A549 (cell line): Measurements from ENCODE around the gene MAML2. TPM values are rescaled to one million over a fixed set of nuclear protein-coding genes. Genes with fewer than 3 reads are reported as not detected.

Experiments
- ATAC-seq, 2 experiments: fragments of 200-7000 bp in 1 of 2; fragments of >200 bp in 1 of 2; cut with Nextera tagmentation in 1 of 2; cut with Tn5 transposase in 1 of 2; 3 replicates each; pipeline versions ENCODE4 v1.8.0 to v1.9.1; 2018 to 2020; ENCODE audit warnings: mild to moderate bottlenecking in 1 of 2, moderate library complexity in 1 of 2
- CTCF ChIA-PET: fragments of 300-600 bp; sonication (Branson Sonifier 250); formaldehyde crosslinking; extraction: SDS; loops from one replicate; lab custom pipeline; 2021; ENCODE audit warnings: antibody characterized with exemption, inconsistent platforms; lab: Yijun Ruan, JAX
- POLR2A ChIA-PET: fragments of 350-600 bp; formaldehyde crosslinking; extraction: SDS; loops from one replicate; lab custom pipeline; 2021; ENCODE audit warnings: antibody characterized with exemption, inconsistent platforms; lab: Yijun Ruan, JAX
- DNase-seq, 2 experiments: peaks; one replicate each; pipeline versions ENCODE4 v3.0.0 to v3.0.0-alpha.2; 2011 to 2016; ENCODE audit warnings: low read depth in 1 of 2, low spot score in 1 of 2
- FAIRE-seq: peaks from 2 replicates; lab custom pipeline; 2011; peaks lifted over from hg19 to GRCh38; lab: Jason Lieb, UNC
- H3K27ac ChIP-seq, 2 experiments: fragments of >200 bp; sonication (Bioruptor Twin); formaldehyde crosslinking; 3 replicates each; pipeline ENCODE4 v1.5.1; 2016 to 2017
- H3K4me1 ChIP-seq: fragments of >200 bp; sonication (Bioruptor Twin); formaldehyde crosslinking; 3 replicates; pipeline ENCODE4 v1.6.1; 2016
- H3K4me2 ChIP-seq: fragments of >200 bp; sonication (Bioruptor Twin); formaldehyde crosslinking; 3 replicates; pipeline ENCODE4 v1.6.1; 2016
- H3K4me3 ChIP-seq: fragments of >200 bp; sonication (Bioruptor Twin); formaldehyde crosslinking; 3 replicates; pipeline ENCODE4 v1.5.1; 2016
- H3K9me3 ChIP-seq: fragments of >200 bp; sonication (Bioruptor Twin); formaldehyde crosslinking; 3 replicates; pipeline ENCODE4 v1.6.1; 2016
- FOSB ChIP-seq: fragments of 250-450 bp; sonication (Bioruptor Pico); IDR thresholded peaks from 2 replicates; pipeline ENCODE4 v1.5.0; 2020; ENCODE audit warnings: mild to moderate bottlenecking, moderate library complexity
- FOSL2 ChIP-seq, 2 experiments: fragments of 450-650 bp in 1 of 2; fragments of >200 bp in 1 of 2; sonication (Bioruptor Twin) in 1 of 2; formaldehyde crosslinking; IDR thresholded peaks; 2 replicates each; pipeline versions ENCODE4 v1.5.0 to v1.6.1; 2016 to 2020; ENCODE audit warnings: mild to moderate bottlenecking in 1 of 2, moderate library complexity in 1 of 2
- HEYL ChIP-seq: fragments of 250-450 bp; sonication (Bioruptor Pico); IDR thresholded peaks from 2 replicates; pipeline ENCODE4 v1.8.0; 2021; ENCODE audit warnings: mild to moderate bottlenecking, moderate library complexity
- HOXA7 ChIP-seq: fragments of 250-450 bp; sonication (Bioruptor Pico); IDR thresholded peaks from 2 replicates; pipeline ENCODE4 v1.5.0; 2020; ENCODE audit warnings: mild to moderate bottlenecking, moderate library complexity
- HOXB13 ChIP-seq: fragments of 250-450 bp; sonication (Bioruptor Pico); IDR thresholded peaks from 2 replicates; pipeline ENCODE4 v1.5.0; 2020; ENCODE audit warnings: low read depth, mild to moderate bottlenecking, moderate library complexity
- HOXB5 ChIP-seq: fragments of 250-450 bp; sonication (Bioruptor Pico); IDR thresholded peaks from 2 replicates; pipeline ENCODE4 v1.5.0; 2020; ENCODE audit warnings: mild to moderate bottlenecking, moderate library complexity
- JUNB ChIP-seq: fragments of >200 bp; sonication (Bioruptor Twin); formaldehyde crosslinking; IDR thresholded peaks from 2 replicates; pipeline ENCODE4 v1.6.1; 2016
- KDM1A ChIP-seq: fragments of 200-600 bp; sonication (generic); IDR thresholded peaks from 2 replicates; pipeline ENCODE4 v1.6.1; 2016; ENCODE audit warnings: low read depth, mild to moderate bottlenecking
- MAZ ChIP-seq: fragments of 150-350 bp; IDR thresholded peaks from 2 replicates; pipeline ENCODE4 v1.6.1; 2014; ENCODE audit warnings: antibody characterized with exemption, low read depth, low read length, borderline replicate concordance
- MYC ChIP-seq: IDR thresholded peaks from 2 replicates; pipeline ENCODE4 v1.6.1; 2012; ENCODE audit warnings: mild to moderate bottlenecking, inconsistent platforms, low read length, improper control_type of control experiment, borderline replicate concordance
- NPAS2 ChIP-seq: fragments of 250-450 bp; sonication (Bioruptor Pico); IDR thresholded peaks from 2 replicates; pipeline ENCODE4 v1.8.0; 2022; ENCODE audit warnings: mild to moderate bottlenecking, moderate library complexity, borderline replicate concordance
- PHF8 ChIP-seq: fragments of 200-600 bp; sonication (generic); IDR thresholded peaks from 2 replicates; pipeline ENCODE4 v1.6.1; 2016; ENCODE audit warnings: low read depth, mild to moderate bottlenecking, antibody characterized with exemption, moderate library complexity, borderline replicate concordance
- POLR2A ChIP-seq: IDR thresholded peaks from 2 replicates; pipeline ENCODE4 v1.6.1; 2012; ENCODE audit warnings: mild to moderate bottlenecking, low read length
- RFX5 ChIP-seq: fragments of 450-650 bp; IDR thresholded peaks from 2 replicates; pipeline ENCODE4 v1.7.1; 2014; ENCODE audit warnings: antibody characterized with exemption, mild to moderate bottlenecking, moderate library complexity
- TP53 ChIP-seq: fragments of 250-450 bp; sonication (Bioruptor Pico); IDR thresholded peaks from 2 replicates; pipeline ENCODE4 v1.5.0; 2021; ENCODE audit warnings: mild to moderate bottlenecking, moderate library complexity
- ZNF302 ChIP-seq: fragments of 250-450 bp; sonication (Bioruptor Pico); IDR thresholded peaks from 2 replicates; pipeline ENCODE4 v1.9.0; 2021; ENCODE audit warnings: inconsistent platforms, mild to moderate bottlenecking, moderate library complexity
- ZSCAN20 ChIP-seq: fragments of 250-450 bp; sonication (Bioruptor Pico); IDR thresholded peaks from 2 replicates; pipeline ENCODE4 v1.8.0; 2022; ENCODE audit warnings: mild to moderate bottlenecking, moderate library complexity
- WGBS: methylation state at CpG from one replicate; pipeline ENCODE4 v1.1.6; 2017; ENCODE audit errors: missing lambda C conversion rate; 5-methylcytosine and 5-hydroxymethylcytosine counted together
- polyA plus RNA-seq, 4 experiments: library from polyadenylated mRNA; depleted of rRNA in 3 of 4; stranded (reverse); fragments of >200 nt; fragmentation: RNase III in 1 of 4; extraction: RNeasy Plus Mini Kit Qiagen cat#74134 plus additional on column Dnase treatment in 1 of 4; gene quantifications; 2 replicates in 3 of 4; 3 replicates in 1 of 4; pipeline ENCODE4 v1.2.3, GENCODE V29; 2011 to 2017
- TF ChIP-seq, protein P1 (sequence below): fragments of 250-450 bp; sonication (Bioruptor Pico); IDR thresholded peaks from 2 replicates; pipeline ENCODE4 v1.5.0; 2020; ENCODE audit warnings: low read depth, mild to moderate bottlenecking, moderate library complexity
- TF ChIP-seq, protein P2 (sequence below): fragments of >200 bp; sonication (Bioruptor Twin); formaldehyde crosslinking; IDR thresholded peaks from 3 replicates; pipeline ENCODE4 v1.5.1; 2016
- TF ChIP-seq, protein P3 (sequence below): fragments of 250-450 bp; sonication (Bioruptor Pico); IDR thresholded peaks from 2 replicates; pipeline ENCODE4 v1.5.0; 2021; ENCODE audit warnings: mild to moderate bottlenecking, moderate library complexity, borderline replicate concordance

MAML2 gene
- polyA plus RNA-seq, 2 of the 4 experiments (the other 2 are of a cell fraction), result 1.5 to 2.5 TPM

DNA sequence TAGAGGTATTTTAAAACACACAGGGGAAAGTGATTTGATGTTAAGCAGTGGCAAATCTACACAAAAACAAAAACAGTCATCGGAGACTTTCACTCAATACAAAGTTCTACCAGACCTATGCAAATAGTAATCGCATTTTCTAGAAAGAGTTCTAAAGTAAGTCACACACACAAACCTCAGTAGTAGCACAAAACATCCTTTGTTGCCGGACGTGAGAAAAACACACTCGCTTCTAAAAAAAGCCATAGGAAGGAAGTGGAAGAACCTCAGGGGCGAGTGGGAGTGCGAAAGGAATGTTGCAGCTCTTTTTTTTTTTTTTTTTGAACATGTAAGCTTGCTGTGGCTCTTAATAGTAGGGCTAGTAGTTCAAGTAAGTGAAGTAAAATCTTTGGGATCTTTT lies 88.9 kb downstream of the MAML2 start:
- peaks cover 13% of the 10 kb centered on the region; the same call in 2 of the 3 replicates for H3K4me1 ChIP-seq
- 86% methylated on average over 7 of the region's 7 CpGs for WGBS
- H3K4me2 ChIP-seq, result no peak overlapping the region
- H3K27ac ChIP-seq, result no peak overlapping the region
- DNase-seq, result no peak
- H3K9me3 ChIP-seq, result no peaks in the 10 kb centered on the region
- no peak for ATAC-seq
- no peak overlapping the region for H3K4me3 ChIP-seq
- CTCF ChIA-PET, result interaction anchor here (1.0 kb wide), 1 partner anchor 58 kb away, joined by 3 read pairs; no protein-coding TSS in a partner anchor
- POLR2A ChIA-PET, result interaction anchor here (1.1 kb wide), 1 partner anchor 11 kb away, joined by 5 read pairs; no protein-coding TSS in a partner anchor
- no peak for FAIRE-seq
- no peak for TF ChIP-seq ZNF302 (CRISPR knock-in tag)
- TF ChIP-seq PHF8, result no peak
- no peak for TF ChIP-seq POLR2A
- TF ChIP-seq KDM1A, result no peak
- TF ChIP-seq FOSB (CRISPR knock-in tag), result no peak
- TF ChIP-seq FOSL2 (IDR thresholded peaks at IDR 0.05), result no peak
- TF ChIP-seq FOSL2 (CRISPR knock-in tag; IDR thresholded peaks at IDR 0.05), result no peak
- TF ChIP-seq JUNB, result no peak
- no peak for TF ChIP-seq HEYL (CRISPR knock-in tag)
- TF ChIP-seq TP53, result no peak
- no peak for TF ChIP-seq RFX5
- no peak for TF ChIP-seq HOXA7 (CRISPR knock-in tag)
- TF ChIP-seq, protein P1, sequence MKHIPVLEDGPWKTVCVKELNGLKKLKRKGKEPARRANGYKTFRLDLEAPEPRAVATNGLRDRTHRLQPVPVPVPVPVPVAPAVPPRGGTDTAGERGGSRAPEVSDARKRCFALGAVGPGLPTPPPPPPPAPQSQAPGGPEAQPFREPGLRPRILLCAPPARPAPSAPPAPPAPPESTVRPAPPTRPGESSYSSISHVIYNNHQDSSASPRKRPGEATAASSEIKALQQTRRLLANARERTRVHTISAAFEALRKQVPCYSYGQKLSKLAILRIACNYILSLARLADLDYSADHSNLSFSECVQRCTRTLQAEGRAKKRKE (CRISPR knock-in tag), result no peak
- no peak for TF ChIP-seq MAZ
- TF ChIP-seq MYC, result no peak
- TF ChIP-seq ZSCAN20, result no peak
- TF ChIP-seq, protein P2, sequence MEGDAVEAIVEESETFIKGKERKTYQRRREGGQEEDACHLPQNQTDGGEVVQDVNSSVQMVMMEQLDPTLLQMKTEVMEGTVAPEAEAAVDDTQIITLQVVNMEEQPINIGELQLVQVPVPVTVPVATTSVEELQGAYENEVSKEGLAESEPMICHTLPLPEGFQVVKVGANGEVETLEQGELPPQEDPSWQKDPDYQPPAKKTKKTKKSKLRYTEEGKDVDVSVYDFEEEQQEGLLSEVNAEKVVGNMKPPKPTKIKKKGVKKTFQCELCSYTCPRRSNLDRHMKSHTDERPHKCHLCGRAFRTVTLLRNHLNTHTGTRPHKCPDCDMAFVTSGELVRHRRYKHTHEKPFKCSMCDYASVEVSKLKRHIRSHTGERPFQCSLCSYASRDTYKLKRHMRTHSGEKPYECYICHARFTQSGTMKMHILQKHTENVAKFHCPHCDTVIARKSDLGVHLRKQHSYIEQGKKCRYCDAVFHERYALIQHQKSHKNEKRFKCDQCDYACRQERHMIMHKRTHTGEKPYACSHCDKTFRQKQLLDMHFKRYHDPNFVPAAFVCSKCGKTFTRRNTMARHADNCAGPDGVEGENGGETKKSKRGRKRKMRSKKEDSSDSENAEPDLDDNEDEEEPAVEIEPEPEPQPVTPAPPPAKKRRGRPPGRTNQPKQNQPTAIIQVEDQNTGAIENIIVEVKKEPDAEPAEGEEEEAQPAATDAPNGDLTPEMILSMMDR, result no peak
- TF ChIP-seq HOXB5, result no peak
- no peak for TF ChIP-seq NPAS2
- TF ChIP-seq HOXB13 (CRISPR knock-in tag), result no peak
- TF ChIP-seq, protein P3, sequence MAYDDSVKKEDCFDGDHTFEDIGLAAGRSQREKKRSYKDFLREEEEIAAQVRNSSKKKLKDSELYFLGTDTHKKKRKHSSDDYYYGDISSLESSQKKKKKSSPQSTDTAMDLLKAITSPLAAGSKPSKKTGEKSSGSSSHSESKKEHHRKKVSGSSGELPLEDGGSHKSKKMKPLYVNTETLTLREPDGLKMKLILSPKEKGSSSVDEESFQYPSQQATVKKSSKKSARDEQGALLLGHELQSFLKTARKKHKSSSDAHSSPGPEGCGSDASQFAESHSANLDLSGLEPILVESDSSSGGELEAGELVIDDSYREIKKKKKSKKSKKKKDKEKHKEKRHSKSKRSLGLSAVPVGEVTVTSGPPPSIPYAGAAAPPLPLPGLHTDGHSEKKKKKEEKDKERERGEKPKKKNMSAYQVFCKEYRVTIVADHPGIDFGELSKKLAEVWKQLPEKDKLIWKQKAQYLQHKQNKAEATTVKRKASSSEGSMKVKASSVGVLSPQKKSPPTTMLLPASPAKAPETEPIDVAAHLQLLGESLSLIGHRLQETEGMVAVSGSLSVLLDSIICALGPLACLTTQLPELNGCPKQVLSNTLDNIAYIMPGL (CRISPR knock-in tag), result no peak
- TF ChIP-seq, all 56 proteins: peak for 0

DNA sequence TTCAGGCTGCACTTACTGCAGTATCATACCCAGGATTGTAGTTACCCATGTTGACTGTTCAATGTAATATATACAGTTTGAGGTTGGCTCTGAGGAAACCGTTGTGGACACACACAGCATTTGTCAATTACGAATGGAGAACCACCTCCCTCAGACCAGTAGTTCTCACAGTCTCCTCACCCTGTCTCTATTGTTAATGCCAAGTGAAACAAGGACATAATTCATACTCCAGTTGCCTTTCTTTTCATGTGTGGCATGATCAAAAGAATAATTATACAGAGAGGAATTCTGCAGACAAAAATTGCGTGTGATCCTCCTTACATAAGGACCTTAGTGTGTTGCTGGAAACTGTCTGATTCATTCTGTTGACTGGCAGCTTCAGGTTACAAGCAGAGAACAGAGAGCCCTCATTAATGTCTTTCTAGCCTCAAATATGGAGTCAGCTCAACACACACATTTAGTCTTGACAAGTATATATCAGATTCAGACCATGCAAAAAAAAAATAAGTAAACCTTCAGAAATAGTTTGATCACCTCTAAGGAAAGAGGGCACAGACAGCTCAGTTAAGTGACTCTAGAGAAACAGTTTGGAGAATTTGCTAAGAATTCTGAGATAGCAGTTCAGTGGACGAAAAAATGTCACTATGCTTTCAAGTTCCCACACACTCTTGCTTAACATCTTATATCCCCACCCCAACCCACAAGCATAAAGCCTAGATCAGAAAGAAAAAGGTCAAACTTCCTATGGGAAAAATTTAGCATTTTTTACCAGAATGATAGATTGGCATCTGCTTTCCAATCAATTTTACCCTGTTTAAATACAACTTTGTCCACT lies 96.1 kb downstream of the MAML2 start:
- no peak for ATAC-seq
- WGBS, result 53% methylated on average over 4 of the region's 4 CpGs
- TF ChIP-seq, protein P1 (CRISPR knock-in tag), result no peak
- POLR2A ChIA-PET, result no interaction called here
- H3K4me1 ChIP-seq, result peaks cover 14% of the 10 kb centered on the region
- CTCF ChIA-PET, result no interaction called here
- FAIRE-seq, result no peak
- H3K4me3 ChIP-seq, result no peak overlapping the region
- peak overlapping the region in 1 of 2 experiments; percentile 28; a peak in 1 of 6 replicates for H3K27ac ChIP-seq
- H3K4me2 ChIP-seq, result peak overlapping the region; percentile 5; the same call in 1 of the 3 replicates
- no peaks in the 10 kb centered on the region for H3K9me3 ChIP-seq
- peak in 1 of 2 experiments; percentile 7 for DNase-seq
